Fibroblast of pulmonary artery (primary cell): ENCODE data around the gene LBX1.
A peak's percentile ranks its signal among the peaks of the same experiment; 100 is the strongest.

Source experiments
- DNase-seq: peaks from one replicate; pipeline ENCODE4 v3.0.0-alpha.2; 2010; ENCODE audit warnings: low read depth
- H3K4me3 ChIP-seq: replicated peaks from 2 replicates; pipeline ENCODE4 v1.5.1; 2011; ENCODE audit warnings: low read depth, mild to moderate bottlenecking, control low read depth, low read length, moderate library complexity
- CTCF ChIP-seq: IDR thresholded peaks from 2 replicates; pipeline ENCODE4 v1.5.1; 2011; ENCODE audit warnings: mild to moderate bottlenecking, control low read depth, low read length, inconsistent platforms; ENCODE audit errors: missing control alignments

LBX1 gene

GRCh38 chr10:101244321-101245050, 15.2 kb upstream of the LBX1 start:
- DNase-seq = peak; percentile 48
- TF ChIP-seq CTCF = no peak
- no peak overlapping the region for H3K4me3 ChIP-seq

- TF ChIP-seq CTCF = no peak
- no peak for DNase-seq
- no peak overlapping the region for H3K4me3 ChIP-seq
Observed at GRCh38 chr10:101241840-101242707, 12.8 kb upstream of the LBX1 start.

- DNase-seq = no peak
- H3K4me3 ChIP-seq = no peak overlapping the region
- peak; percentile 39 for TF ChIP-seq CTCF
Observed at GRCh38 chr10:101238732-101239105, 9.5 kb upstream of the LBX1 start.

GRCh38 chr10:101237982-101238731, 8.9 kb upstream of the LBX1 start:
- TF ChIP-seq CTCF = no peak
- DNase-seq = no peak
- H3K4me3 ChIP-seq = no peak overlapping the region

GRCh38 chr10:101237081-101237981, 8.1 kb upstream of the LBX1 start:
- DNase-seq = no peak
- no peak overlapping the region for H3K4me3 ChIP-seq
- no peak for TF ChIP-seq CTCF
